ENCODE measurements around the gene PPP2CA. TPM values are rescaled to one million over a fixed set of nuclear protein-coding genes. Genes with fewer than 3 reads are reported as not detected.

The PPP2CA gene
- total RNA-seq, 2 donors from 2014 or later, result 126 to 185 TPM

- no peak overlapping the region for H3K4me3 Mint-ChIP-seq
- ATAC-seq, result no peak
- peaks cover 4 to 7% of the 10 kb centered on the region in 2 donors for H3K27me3 Mint-ChIP-seq
- H3K27ac Mint-ChIP-seq, result no peak overlapping the region
- no peaks in the 10 kb centered on the region for H3K36me3 Mint-ChIP-seq
- H3K9me3 Mint-ChIP-seq, result no peaks in the 10 kb centered on the region
- DNase-seq (ENCODE audit: low spot score), result no peak
- no peaks in the 10 kb centered on the region for H3K4me1 Mint-ChIP-seq (ENCODE audit: low read depth in 2 of 2)
Observed at GRCh38 chr5:134252671-134253070, 26.8 kb upstream of the PPP2CA start.

- peaks cover 0 to 3% of the 10 kb centered on the region in 2 donors for H3K4me1 Mint-ChIP-seq (ENCODE audit: low read depth in 2 of 2)
- no peak overlapping the region for H3K4me3 Mint-ChIP-seq
- no peaks in the 10 kb centered on the region for H3K36me3 Mint-ChIP-seq
- peaks cover 4 to 7% of the 10 kb centered on the region in 2 donors for H3K27me3 Mint-ChIP-seq
- DNase-seq (ENCODE audit: low spot score) (no peak), ATAC-seq (no peak)
- H3K9me3 Mint-ChIP-seq, result no peaks in the 10 kb centered on the region
- H3K27ac Mint-ChIP-seq, result no peak overlapping the region
Observed at GRCh38 chr5:134250949-134251348, 25.1 kb upstream of the PPP2CA start.

GRCh38 chr5:134249469-134250379, 23.9 kb upstream of the PPP2CA start:
- Mint-ChIP-seq H3K9me3 (no peaks in the 10 kb centered on the region), H3K4me1 (ENCODE audit: low read depth in 2 of 2) (peaks cover 0 to 3% of the 10 kb centered on the region in 2 donors), H3K36me3 (no peaks in the 10 kb centered on the region), H3K27me3 (peaks cover 7% of the 10 kb centered on the region in 2 donors), H3K4me3 (no peak overlapping the region), H3K27ac (no peak overlapping the region)
- DNase-seq (ENCODE audit: low spot score) (no peak), ATAC-seq (no peak)

GRCh38 chr5:134248256-134248655, 22.4 kb upstream of the PPP2CA start:
- Mint-ChIP-seq H3K36me3 (no peaks in the 10 kb centered on the region), H3K9me3 (no peaks in the 10 kb centered on the region), H3K4me1 (ENCODE audit: low read depth in 2 of 2) (peaks cover 0 to 3% of the 10 kb centered on the region in 2 donors), H3K27me3 (peaks cover 0 to 3% of the 10 kb centered on the region in 2 donors), H3K27ac (no peak overlapping the region), H3K4me3 (no peak overlapping the region)
- DNase-seq (ENCODE audit: low spot score), result no peak
- no peak for ATAC-seq

DNA sequence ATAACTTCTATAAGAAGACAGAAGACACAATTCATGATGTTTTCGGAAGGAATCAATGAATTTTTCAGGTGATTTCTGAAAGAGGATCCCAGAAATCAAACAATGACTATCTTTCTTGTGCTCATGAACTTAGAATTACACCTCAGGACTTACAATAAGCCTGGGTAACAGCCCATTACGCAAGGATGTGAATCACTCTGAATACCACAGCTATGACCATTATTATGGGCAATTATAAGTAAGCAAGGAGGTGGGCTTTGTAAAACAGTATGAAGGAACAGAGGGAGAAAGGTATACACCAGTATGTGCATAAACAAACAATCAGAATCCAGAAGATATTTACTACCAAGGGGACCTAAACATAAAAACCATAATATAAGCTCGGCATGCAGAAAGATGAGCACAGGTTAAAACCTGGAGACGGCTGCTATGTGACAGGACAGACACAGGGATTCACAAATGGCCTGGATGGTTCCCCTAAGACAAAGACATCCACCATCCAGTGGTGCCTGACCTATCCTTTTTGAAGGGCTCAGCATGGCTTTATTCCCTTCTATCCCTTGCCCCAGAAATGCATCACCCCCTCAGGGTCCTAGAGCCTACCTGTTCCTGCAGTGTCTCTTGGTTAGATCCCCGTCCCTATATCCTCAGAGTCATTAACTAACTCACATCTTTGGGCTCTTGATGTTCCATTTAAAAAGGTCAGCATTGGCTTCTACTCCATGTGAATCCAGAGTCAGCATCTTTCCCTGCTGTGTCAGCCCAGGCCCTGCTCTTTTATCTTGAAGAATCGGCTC, 21.8 kb upstream of the PPP2CA start:
- Mint-ChIP-seq H3K27ac (no peak overlapping the region), H3K27me3 (peaks cover 0 to 3% of the 10 kb centered on the region in 2 donors), H3K4me3 (no peak overlapping the region), H3K36me3 (no peaks in the 10 kb centered on the region), H3K9me3 (no peaks in the 10 kb centered on the region), H3K4me1 (ENCODE audit: low read depth in 2 of 2) (peaks cover 0 to 3% of the 10 kb centered on the region in 2 donors)
- DNase-seq (ENCODE audit: low spot score), result no peak
- no peak for ATAC-seq

DNA sequence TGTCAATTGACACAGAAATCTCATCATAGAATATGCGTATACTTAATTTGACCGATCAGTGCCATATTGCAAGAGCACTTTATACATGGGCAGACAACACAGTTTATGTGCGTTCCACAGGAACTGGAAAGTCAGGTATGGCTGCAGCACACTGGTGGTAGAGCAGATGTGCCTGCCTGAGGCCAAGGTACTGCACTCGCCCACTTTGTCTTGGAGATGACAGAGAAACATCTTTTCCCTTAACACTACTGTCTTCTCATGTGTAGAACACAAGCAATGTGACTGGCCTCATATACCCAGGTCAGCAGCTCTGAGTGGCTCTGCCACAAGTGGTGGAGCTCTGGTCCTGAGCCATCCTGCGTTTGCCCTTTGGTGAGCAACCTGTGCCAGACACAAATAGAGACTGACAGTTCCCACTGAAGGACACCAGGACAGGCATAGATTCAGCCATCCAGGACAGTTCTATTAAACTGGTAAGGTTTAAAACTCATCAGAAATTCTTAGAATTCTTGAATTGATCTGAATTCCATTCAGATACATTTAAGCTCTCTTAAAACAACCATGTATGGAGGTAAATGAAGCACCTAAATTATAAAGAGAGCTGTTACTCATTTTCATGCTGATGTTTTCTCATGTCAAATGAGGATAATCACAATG, 21.0 kb upstream of the PPP2CA start:
- no peak overlapping the region for H3K27ac Mint-ChIP-seq
- DNase-seq (ENCODE audit: low spot score) (no peak), ATAC-seq (peak in 1 of 2 donors; percentile 32)
- no peaks in the 10 kb centered on the region for H3K36me3 Mint-ChIP-seq
- H3K9me3 Mint-ChIP-seq, result no peaks in the 10 kb centered on the region
- H3K27me3 Mint-ChIP-seq, result peaks cover 0 to 3% of the 10 kb centered on the region in 2 donors
- peaks cover 0 to 3% of the 10 kb centered on the region in 2 donors for H3K4me1 Mint-ChIP-seq (ENCODE audit: low read depth in 2 of 2)
- H3K4me3 Mint-ChIP-seq, result no peak overlapping the region

- H3K9me3 Mint-ChIP-seq, result no peaks in the 10 kb centered on the region
- no peak overlapping the region for H3K27ac Mint-ChIP-seq
- H3K4me3 Mint-ChIP-seq, result no peak overlapping the region
- H3K36me3 Mint-ChIP-seq, result no peaks in the 10 kb centered on the region
- no peak for ATAC-seq
- peaks cover 0 to 3% of the 10 kb centered on the region in 2 donors for H3K27me3 Mint-ChIP-seq
- H3K4me1 Mint-ChIP-seq (ENCODE audit: low read depth in 2 of 2), result peaks cover 0 to 3% of the 10 kb centered on the region in 2 donors
- DNase-seq (ENCODE audit: low spot score), result no peak
Observed at GRCh38 chr5:134245692-134246091, 19.8 kb upstream of the PPP2CA start.

GRCh38 chr5:134245101-134245604, 19.3 kb upstream of the PPP2CA start:
- Mint-ChIP-seq H3K27ac (no peak overlapping the region), H3K4me1 (ENCODE audit: low read depth in 2 of 2) (peaks cover 0 to 3% of the 10 kb centered on the region in 2 donors), H3K27me3 (peaks cover 1 to 3% of the 10 kb centered on the region in 2 donors), H3K9me3 (no peaks in the 10 kb centered on the region), H3K36me3 (no peaks in the 10 kb centered on the region), H3K4me3 (no peak overlapping the region)
- no peak for ATAC-seq
- DNase-seq (ENCODE audit: low spot score), result no peak

GRCh38 chr5:134242146-134242545, 16.3 kb upstream of the PPP2CA start:
- no peak for ATAC-seq
- peaks cover 3 to 7% of the 10 kb centered on the region in 2 donors for H3K27me3 Mint-ChIP-seq
- no peak overlapping the region for H3K4me3 Mint-ChIP-seq
- H3K36me3 Mint-ChIP-seq, result no peaks in the 10 kb centered on the region
- no peaks in the 10 kb centered on the region for H3K4me1 Mint-ChIP-seq (ENCODE audit: low read depth in 2 of 2)
- H3K27ac Mint-ChIP-seq, result no peak overlapping the region
- no peaks in the 10 kb centered on the region for H3K9me3 Mint-ChIP-seq
- no peak for DNase-seq (ENCODE audit: low spot score)

DNA sequence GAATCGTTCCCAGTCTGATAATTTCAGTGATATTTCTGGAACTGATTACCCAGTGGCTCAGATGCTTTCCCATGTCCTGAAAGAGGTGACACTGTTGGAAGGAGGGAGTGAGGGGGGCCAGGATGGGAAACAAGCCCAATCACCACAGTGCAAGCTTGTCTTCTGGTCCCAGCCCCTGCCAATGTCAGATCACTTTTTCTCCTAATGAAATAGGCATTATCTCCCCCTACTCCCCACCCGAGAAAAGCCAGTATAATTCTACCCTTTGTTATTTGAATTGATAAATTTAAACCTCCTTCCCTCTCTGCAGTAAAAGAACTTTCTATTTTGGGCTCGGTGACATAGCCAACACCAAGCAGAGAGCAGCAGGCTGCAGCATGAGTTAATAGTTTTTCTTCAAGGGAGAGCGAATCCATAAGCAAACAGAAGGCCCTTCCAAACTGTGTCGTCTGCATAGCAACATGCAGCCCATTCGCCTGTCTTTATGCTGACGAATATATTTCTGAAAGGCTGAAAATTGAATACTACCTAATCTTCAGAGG, 14.6 kb upstream of the PPP2CA start:
- no peak overlapping the region for H3K4me3 Mint-ChIP-seq

DNA sequence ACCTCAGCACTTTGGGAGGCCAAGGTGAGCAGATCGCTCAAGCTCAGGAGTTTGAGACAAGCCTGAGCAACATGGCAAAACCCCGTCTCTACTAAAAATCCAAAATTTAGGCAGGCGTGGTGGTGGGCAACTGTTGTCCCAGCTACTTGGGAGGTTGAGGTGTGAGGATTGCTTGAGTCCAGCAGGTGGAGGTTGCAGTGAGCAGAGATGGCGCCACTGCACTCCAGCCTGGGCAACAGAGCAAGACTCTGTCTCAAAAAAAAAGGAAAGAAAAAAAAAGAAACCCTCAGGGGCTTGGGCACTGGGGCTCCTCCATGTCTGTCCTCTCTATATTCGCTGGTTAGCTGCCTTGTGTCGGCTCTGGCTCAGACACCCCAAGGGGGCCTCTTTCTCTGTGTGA, 10.9 kb upstream of the PPP2CA start:
- no peak overlapping the region for H3K27ac Mint-ChIP-seq
- ATAC-seq, result no peak
- DNase-seq (ENCODE audit: low spot score), result no peak
- no peaks in the 10 kb centered on the region for H3K4me1 Mint-ChIP-seq (ENCODE audit: low read depth in 2 of 2)
- H3K4me3 Mint-ChIP-seq, result no peak overlapping the region
- no peaks in the 10 kb centered on the region for H3K9me3 Mint-ChIP-seq
- H3K36me3 Mint-ChIP-seq, result no peaks in the 10 kb centered on the region
- peaks cover 7% of the 10 kb centered on the region in 2 donors for H3K27me3 Mint-ChIP-seq

More for the DNA sequence above, 14.6 kb upstream of the PPP2CA start:
- no peaks in the 10 kb centered on the region for H3K9me3 Mint-ChIP-seq
- peaks cover 7% of the 10 kb centered on the region in 2 donors for H3K27me3 Mint-ChIP-seq
- DNase-seq (ENCODE audit: low spot score), result no peak
- no peak for ATAC-seq
- H3K36me3 Mint-ChIP-seq, result no peaks in the 10 kb centered on the region
- H3K4me1 Mint-ChIP-seq (ENCODE audit: low read depth in 2 of 2), result no peaks in the 10 kb centered on the region
- H3K27ac Mint-ChIP-seq, result no peak overlapping the region

- Mint-ChIP-seq H3K4me1 (ENCODE audit: low read depth in 2 of 2) (no peaks in the 10 kb centered on the region), H3K36me3 (no peaks in the 10 kb centered on the region)
Observed at GRCh38 chr5:134236318-134236717, 10.4 kb upstream of the PPP2CA start.

GRCh38 chr5:134228624-134229023, 2.8 kb upstream of the PPP2CA start:
- Mint-ChIP-seq H3K4me3 (no peak overlapping the region), H3K4me1 (ENCODE audit: low read depth in 2 of 2) (peaks cover 22 to 27% of the 10 kb centered on the region in 2 donors), H3K36me3 (peaks cover 16% of the 10 kb centered on the region), H3K27ac (no peak overlapping the region), H3K27me3 (peaks cover 0 to 3% of the 10 kb centered on the region in 2 donors), H3K9me3 (no peaks in the 10 kb centered on the region)
- DNase-seq (ENCODE audit: low spot score), result no peak
- no peak for ATAC-seq

More at GRCh38 chr5:134236318-134236717, 10.4 kb upstream of the PPP2CA start:
- Mint-ChIP-seq H3K27me3 (peaks cover 7% of the 10 kb centered on the region in 2 donors), H3K27ac (no peak overlapping the region), H3K4me3 (no peak overlapping the region), H3K9me3 (no peaks in the 10 kb centered on the region)
- ATAC-seq (no peak), DNase-seq (ENCODE audit: low spot score) (no peak)
